ENCODE results near the gene SPATA3. TPM values are rescaled to one million over a fixed set of nuclear protein-coding genes. Genes with fewer than 3 reads are reported as not detected.

Gene SPATA3
- total RNA-seq, 1 donor from 2014 or later, result not detected

DNA sequence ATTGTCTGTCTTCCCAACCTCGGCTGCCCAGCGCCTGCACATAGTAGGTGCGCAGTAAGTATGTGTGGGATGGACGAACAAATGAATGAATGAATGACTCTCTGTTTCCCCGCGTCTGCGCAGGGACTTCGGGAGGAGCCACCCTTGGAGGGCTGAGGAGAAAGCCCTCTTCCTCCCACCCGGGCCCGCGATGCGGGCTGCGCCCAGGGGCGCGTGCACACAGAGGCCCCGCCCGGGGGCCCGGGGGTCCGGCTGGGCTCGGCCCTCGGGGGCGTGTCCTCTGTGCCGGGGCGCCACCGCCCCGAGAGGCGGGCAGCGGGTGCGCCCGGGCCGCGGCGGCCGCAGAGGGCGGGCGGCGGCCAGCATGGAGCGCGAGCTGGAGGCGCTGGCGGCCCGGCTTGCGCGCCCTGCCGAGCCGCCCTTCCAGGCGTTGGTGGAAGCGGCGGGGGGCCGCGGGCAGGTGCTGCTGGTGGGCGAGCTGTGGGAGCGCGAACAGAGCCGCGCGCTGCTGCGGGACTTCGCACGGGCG, 41.3 kb downstream of the SPATA3 start, which contains the start of gene C2orf72:
Gene C2orf72, plus strand, starts transcription at position 322 of the 529 bp plus-strand sequence. Its CDS starts 43 bp downstream, at position 365.
- no peak within 1 kb of the TSS for H3K27ac Mint-ChIP-seq (ENCODE audit: unreplicated experiment)
- H3K4me3 Mint-ChIP-seq (ENCODE audit: unreplicated experiment), result peak within 1 kb of the TSS; percentile 55
- TF ChIP-seq, protein P1, sequence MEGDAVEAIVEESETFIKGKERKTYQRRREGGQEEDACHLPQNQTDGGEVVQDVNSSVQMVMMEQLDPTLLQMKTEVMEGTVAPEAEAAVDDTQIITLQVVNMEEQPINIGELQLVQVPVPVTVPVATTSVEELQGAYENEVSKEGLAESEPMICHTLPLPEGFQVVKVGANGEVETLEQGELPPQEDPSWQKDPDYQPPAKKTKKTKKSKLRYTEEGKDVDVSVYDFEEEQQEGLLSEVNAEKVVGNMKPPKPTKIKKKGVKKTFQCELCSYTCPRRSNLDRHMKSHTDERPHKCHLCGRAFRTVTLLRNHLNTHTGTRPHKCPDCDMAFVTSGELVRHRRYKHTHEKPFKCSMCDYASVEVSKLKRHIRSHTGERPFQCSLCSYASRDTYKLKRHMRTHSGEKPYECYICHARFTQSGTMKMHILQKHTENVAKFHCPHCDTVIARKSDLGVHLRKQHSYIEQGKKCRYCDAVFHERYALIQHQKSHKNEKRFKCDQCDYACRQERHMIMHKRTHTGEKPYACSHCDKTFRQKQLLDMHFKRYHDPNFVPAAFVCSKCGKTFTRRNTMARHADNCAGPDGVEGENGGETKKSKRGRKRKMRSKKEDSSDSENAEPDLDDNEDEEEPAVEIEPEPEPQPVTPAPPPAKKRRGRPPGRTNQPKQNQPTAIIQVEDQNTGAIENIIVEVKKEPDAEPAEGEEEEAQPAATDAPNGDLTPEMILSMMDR (IDR thresholded peaks at IDR 0.05), result no peak
- no peak for DNase-seq (ENCODE audit: extremely low spot score, unreplicated experiment)
- H3K36me3 Mint-ChIP-seq (ENCODE audit: unreplicated experiment), result no peaks in the 10 kb centered on the region
- H3K4me1 Mint-ChIP-seq (ENCODE audit: unreplicated experiment), result peaks cover 2% of the 10 kb centered on the region
- H3K9me3 Mint-ChIP-seq (ENCODE audit: unreplicated experiment), result no peaks in the 10 kb centered on the region
- peaks cover 80% of the 10 kb centered on the region for H3K27me3 Mint-ChIP-seq (ENCODE audit: unreplicated experiment)

DNA sequence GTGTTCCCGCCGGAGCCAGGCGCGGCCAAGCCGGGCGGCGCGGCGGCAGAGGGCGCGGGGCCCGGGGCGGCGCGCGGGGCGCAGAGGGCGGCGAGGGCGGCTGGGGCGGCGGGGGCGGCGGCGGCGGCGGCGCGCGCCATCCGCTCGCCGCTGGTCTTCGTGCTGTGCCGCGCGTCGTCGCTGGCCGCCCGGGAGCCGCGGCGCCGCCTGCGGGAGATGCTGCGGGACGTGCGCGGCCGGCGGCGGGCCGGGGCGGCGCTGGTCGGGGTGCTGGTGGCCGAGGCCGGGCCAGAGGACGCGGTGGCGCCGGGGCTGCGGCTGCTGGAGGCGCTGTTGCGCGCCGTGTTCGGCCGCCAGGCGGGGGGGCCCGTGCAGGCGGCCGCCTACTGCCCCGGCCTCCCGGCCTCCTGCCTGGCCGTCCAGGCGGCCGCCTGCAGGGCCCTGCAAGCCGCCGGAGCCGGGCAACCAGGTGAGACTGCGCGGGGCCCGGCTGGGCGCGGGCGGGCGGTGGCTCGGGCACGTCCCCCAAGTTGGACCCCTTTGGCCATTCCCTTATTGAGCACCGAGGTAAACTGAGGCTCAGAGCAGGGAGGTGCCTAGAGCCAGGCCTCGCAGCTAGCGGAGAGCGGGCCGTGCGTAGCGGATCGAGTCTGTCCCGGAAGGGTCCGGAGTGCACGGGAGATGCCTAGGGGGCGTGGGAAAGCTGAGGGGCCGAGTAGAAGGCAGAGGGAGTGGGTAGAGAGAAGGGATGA, 42.0 kb downstream of the SPATA3 start:
- H3K4me1 Mint-ChIP-seq (ENCODE audit: unreplicated experiment), result peaks cover 2% of the 10 kb centered on the region
- TF ChIP-seq, protein P1 (IDR thresholded peaks at IDR 0.05), result no peak
- no peak overlapping the region for H3K27ac Mint-ChIP-seq (ENCODE audit: unreplicated experiment)
- H3K4me3 Mint-ChIP-seq (ENCODE audit: unreplicated experiment), result peak overlapping the region; percentile 55
- no peaks in the 10 kb centered on the region for H3K9me3 Mint-ChIP-seq (ENCODE audit: unreplicated experiment)
- peaks cover 74% of the 10 kb centered on the region for H3K27me3 Mint-ChIP-seq (ENCODE audit: unreplicated experiment)
- H3K36me3 Mint-ChIP-seq (ENCODE audit: unreplicated experiment), result no peaks in the 10 kb centered on the region
- DNase-seq (ENCODE audit: extremely low spot score, unreplicated experiment), result no peak

DNA sequence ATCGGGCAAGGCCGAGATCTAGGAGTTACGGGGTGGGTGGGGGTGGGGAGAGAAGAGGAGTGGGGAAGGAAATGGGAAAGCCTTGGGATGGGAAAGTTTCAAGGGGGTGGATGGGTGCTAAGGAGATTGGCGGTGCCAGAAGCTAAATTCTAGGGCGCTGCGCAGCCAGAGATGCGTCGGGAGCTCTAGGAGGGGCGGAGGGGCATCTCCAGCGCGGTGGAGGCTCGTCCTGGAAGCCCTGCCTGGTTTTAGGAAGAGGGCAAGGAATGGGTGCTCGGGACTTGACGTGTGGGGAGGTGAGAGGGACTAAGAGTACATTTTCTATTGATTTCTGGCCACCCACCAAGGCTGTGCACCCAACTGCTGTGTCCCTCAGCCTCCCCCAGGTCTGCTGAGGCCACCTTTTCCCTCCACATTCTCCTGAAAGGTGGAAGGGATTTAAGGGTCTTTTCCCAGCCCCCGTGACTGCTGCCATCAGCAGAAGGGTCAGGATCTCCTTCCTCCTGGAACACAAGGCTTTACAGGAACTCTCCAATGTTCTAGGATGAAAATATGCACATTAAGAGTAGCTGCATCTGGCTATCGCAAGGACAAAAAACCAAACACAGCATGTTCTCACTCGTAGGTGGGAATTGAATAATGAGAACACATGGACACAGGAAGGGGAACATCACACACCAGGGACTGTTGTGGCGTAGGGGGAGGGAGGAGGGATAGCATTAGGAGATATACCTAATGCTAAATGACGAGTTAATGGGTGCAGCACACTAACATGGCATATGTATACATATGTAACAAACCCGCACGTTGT, 42.8 kb downstream of the SPATA3 start:
- Mint-ChIP-seq H3K9me3 (ENCODE audit: unreplicated experiment) (no peaks in the 10 kb centered on the region), H3K4me1 (ENCODE audit: unreplicated experiment) (peaks cover 2% of the 10 kb centered on the region), H3K36me3 (ENCODE audit: unreplicated experiment) (no peaks in the 10 kb centered on the region), H3K27ac (ENCODE audit: unreplicated experiment) (no peak overlapping the region), H3K4me3 (ENCODE audit: unreplicated experiment) (peak overlapping the region; percentile 55), H3K27me3 (ENCODE audit: unreplicated experiment) (peaks cover 74% of the 10 kb centered on the region)
- no peak for DNase-seq (ENCODE audit: extremely low spot score, unreplicated experiment)
- TF ChIP-seq, protein P1 (IDR thresholded peaks at IDR 0.05), result no peak

DNA sequence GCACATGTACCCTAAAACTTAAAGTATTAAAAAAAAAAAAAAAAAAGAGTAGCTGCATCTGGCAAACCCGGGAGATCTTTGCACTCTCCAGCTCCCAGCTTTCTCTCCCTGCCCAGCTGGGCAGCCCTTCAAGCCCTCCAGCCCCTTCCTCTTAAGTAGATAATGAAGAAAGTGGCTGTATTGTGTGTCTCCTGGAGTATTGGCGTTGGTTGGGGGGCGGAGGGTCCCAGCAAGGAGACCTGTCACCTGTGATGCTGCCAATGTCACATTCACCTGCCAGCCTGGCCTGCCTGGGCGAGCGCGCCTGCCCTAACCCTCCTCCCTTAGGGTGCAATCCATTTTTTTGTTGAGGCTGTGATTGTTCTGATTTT, 43.4 kb downstream of the SPATA3 start:
- DNase-seq (ENCODE audit: extremely low spot score, unreplicated experiment), result no peak
- peaks cover 2% of the 10 kb centered on the region for H3K4me1 Mint-ChIP-seq (ENCODE audit: unreplicated experiment)
- H3K36me3 Mint-ChIP-seq (ENCODE audit: unreplicated experiment), result no peaks in the 10 kb centered on the region
- H3K27ac Mint-ChIP-seq (ENCODE audit: unreplicated experiment), result no peak overlapping the region
- TF ChIP-seq, protein P1 (IDR thresholded peaks at IDR 0.05), result no peak
- H3K27me3 Mint-ChIP-seq (ENCODE audit: unreplicated experiment), result peaks cover 72% of the 10 kb centered on the region
- no peaks in the 10 kb centered on the region for H3K9me3 Mint-ChIP-seq (ENCODE audit: unreplicated experiment)
- H3K4me3 Mint-ChIP-seq (ENCODE audit: unreplicated experiment), result no peak overlapping the region
